Nephron (organoid): ENCODE results near the gene FNDC4.
"Not testable (repeated sequence)": the region's sequence is repeated elsewhere in the genome, so short reads cannot be mapped to it uniquely, and the experiment has no call there.

Experiments used
- H3K27ac Mint-ChIP-seq, 3 experiments: 2 replicates each; pipeline ENCODE4 v1.8.0; 2020; ENCODE audit warnings: mixed read lengths in 3 of 3, mild to moderate bottlenecking in 2 of 3, moderate library complexity in 1 of 3
- H3K27me3 Mint-ChIP-seq: 2 replicates; pipeline ENCODE4 v1.8.0; 2021; ENCODE audit warnings: low read depth, mild to moderate bottlenecking, moderate library complexity, mixed read lengths
- H3K36me3 Mint-ChIP-seq: 2 replicates; pipeline ENCODE4 v1.8.0; 2020; ENCODE audit warnings: low read depth, mixed read lengths
- H3K4me1 Mint-ChIP-seq: 2 replicates; pipeline ENCODE4 v1.8.0; 2020; ENCODE audit warnings: mixed read lengths
- H3K4me3 Mint-ChIP-seq, 3 experiments: 2 replicates each; pipeline ENCODE4 v1.8.0; 2020; ENCODE audit warnings: mild to moderate bottlenecking in 3 of 3, mixed read lengths in 3 of 3, moderate library complexity in 2 of 3
- H3K9me3 Mint-ChIP-seq: 2 replicates; pipeline ENCODE4 v1.8.0; 2020; ENCODE audit warnings: mixed read lengths
- CTCF ChIP-seq, 3 experiments: fragments of 200-600 bp; sonication (generic); IDR thresholded peaks; one replicate each; pipeline ENCODE4 v1.5.0; 2021; ENCODE audit warnings: antibody characterized with exemption in 3 of 3; ENCODE audit not compliant: unreplicated experiment in 3 of 3

Gene FNDC4

GRCh38 chr2:27494944-27495554, at the start of gene FNDC4:
FNDC4 (minus strand) TSS chr2:27495200; CDS start chr2:27494679, 521 bp downstream.
- Mint-ChIP-seq H3K4me3 (peak within 1 kb of the TSS; percentile 89 to 96 (median 92)), H3K4me1 (peaks cover 8% of the 10 kb centered on the region), H3K9me3 (no peaks in the 10 kb centered on the region), H3K36me3 (no peaks in the 10 kb centered on the region), H3K27me3 (peaks cover 42% of the 10 kb centered on the region), H3K27ac (peak within 1 kb of the TSS in 1 of 3 experiments; percentile 16)
- no peak for TF ChIP-seq CTCF (IDR thresholded peaks at IDR 0.05; ENCODE audit: unreplicated experiment in 3 of 3)

- H3K27me3 Mint-ChIP-seq, result no peaks in the 10 kb centered on the region
- TF ChIP-seq CTCF (IDR thresholded peaks at IDR 0.05; ENCODE audit: unreplicated experiment in 3 of 3), result no peak
- H3K9me3 Mint-ChIP-seq, result peaks cover 6% of the 10 kb centered on the region
- H3K27ac Mint-ChIP-seq, result no peak overlapping the region
- H3K36me3 Mint-ChIP-seq, result no peaks in the 10 kb centered on the region
- no peaks in the 10 kb centered on the region for H3K4me1 Mint-ChIP-seq
- H3K4me3 Mint-ChIP-seq, result no peak overlapping the region
Measured at GRCh38 chr2:27544143-27544821, 49.3 kb upstream of the FNDC4 start.

DNA sequence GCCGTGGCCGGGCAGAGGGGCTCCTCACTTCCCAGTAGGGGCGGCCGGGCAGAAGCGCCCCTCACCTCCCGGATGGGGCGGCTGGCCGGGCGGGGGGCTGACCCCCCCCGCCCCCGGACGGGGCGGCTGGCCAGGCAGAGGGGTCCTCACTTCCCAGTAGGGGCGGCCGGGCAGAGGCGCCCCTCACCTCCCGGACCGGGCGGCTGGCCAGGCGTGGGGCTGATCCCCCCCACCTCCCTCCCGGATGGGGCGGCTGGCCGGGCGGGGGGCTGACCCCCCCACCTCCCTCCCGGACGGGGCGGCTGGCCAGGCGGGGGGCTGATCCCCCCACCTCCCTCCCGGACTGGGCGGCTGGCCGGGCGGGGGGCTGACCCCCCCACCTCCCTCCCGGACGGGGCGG, 44.6 kb upstream of the FNDC4 start:
- H3K27me3 Mint-ChIP-seq, H3K9me3 Mint-ChIP-seq, H3K4me1 Mint-ChIP-seq, H3K4me3 Mint-ChIP-seq, H3K36me3 Mint-ChIP-seq, H3K27ac Mint-ChIP-seq: not testable (repeated sequence)

DNA sequence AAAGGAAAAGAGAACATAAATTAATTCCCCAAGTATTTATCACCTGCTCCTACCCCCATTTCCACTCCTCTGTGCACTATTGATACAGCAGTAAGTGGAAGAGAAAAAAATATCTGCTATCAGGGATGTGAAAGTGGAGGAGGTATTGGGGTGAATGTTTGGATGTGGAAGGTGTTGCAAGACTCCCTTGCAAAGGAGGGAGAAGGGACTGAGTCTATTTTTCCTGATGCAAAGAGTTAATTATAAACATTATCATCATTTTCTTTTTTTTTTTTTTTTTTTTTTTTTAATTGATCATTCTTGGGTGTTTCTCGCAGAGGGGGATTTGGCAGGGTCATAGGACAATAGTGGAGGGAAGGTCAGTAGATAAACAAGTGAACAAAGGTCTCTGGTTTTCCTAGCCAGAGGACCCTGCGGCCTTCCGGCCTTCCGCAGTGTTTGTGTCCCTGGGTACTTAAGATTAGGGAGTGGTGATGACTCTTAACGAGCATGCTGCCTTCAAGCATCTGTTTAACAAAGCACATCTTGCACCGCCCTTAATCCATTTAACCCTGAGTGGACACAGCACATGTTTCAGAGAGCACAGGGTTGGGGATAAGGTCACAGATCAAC, 43.9 kb upstream of the FNDC4 start:
- H3K27me3 Mint-ChIP-seq, H3K4me1 Mint-ChIP-seq, H3K4me3 Mint-ChIP-seq, H3K36me3 Mint-ChIP-seq, H3K27ac Mint-ChIP-seq, H3K9me3 Mint-ChIP-seq: not testable (repeated sequence)

DNA sequence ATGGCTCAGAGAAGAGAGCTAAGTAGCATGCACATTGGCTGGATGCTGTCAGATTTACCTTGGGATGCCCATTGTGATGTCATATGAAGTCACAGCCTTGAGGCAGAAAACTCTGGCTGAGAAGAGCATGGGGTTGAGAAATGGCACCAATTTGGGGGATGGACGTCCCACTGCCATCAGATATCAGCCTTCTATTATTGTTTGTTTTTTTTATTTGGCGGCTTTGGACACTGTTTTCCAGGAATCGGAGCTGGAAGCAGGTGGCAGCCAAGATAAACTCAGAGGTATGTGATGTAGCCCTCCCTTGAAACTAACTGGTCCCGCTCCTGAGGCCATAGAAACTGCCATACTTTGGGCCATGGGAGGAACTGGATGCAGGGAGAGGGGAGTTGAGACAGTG, 42.3 kb upstream of the FNDC4 start:
- peaks cover 4% of the 10 kb centered on the region for H3K27me3 Mint-ChIP-seq
- no peaks in the 10 kb centered on the region for H3K36me3 Mint-ChIP-seq
- no peak overlapping the region for H3K27ac Mint-ChIP-seq
- H3K4me3 Mint-ChIP-seq, result no peak overlapping the region
- peaks cover 8% of the 10 kb centered on the region for H3K9me3 Mint-ChIP-seq
- H3K4me1 Mint-ChIP-seq, result no peaks in the 10 kb centered on the region
- no peak for TF ChIP-seq CTCF (IDR thresholded peaks at IDR 0.05; ENCODE audit: unreplicated experiment in 3 of 3)

DNA sequence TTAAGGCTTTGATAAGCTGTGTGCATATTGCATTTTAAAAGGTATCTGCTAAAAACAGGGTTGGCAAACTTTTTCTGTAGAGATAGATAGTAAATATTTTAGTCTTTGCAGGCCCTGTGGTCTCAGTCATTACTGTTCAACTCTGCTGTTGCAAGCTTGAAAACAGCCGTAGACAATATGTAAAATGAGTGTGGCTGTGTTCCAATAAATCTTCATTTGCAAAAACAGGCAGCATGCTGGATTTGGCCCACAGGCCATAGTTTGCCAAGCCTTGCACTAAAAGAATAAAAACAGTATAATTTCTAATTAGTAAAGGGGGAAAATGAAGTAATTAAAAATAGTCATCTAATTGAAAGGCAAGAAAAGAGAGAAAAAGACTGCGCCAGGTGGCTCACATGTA, 37.0 kb upstream of the FNDC4 start:
- Mint-ChIP-seq H3K4me3 (no peak overlapping the region), H3K36me3 (no peaks in the 10 kb centered on the region), H3K9me3 (peaks cover 2% of the 10 kb centered on the region), H3K4me1 (no peaks in the 10 kb centered on the region), H3K27me3 (peaks cover 13% of the 10 kb centered on the region), H3K27ac (no peak overlapping the region)
- no peak for TF ChIP-seq CTCF (IDR thresholded peaks at IDR 0.05; ENCODE audit: unreplicated experiment in 3 of 3)

GRCh38 chr2:27527182-27527581, 32.2 kb upstream of the FNDC4 start:
- peaks cover 27% of the 10 kb centered on the region for H3K27me3 Mint-ChIP-seq
- no peaks in the 10 kb centered on the region for H3K4me1 Mint-ChIP-seq
- no peak for TF ChIP-seq CTCF (IDR thresholded peaks at IDR 0.05; ENCODE audit: unreplicated experiment in 3 of 3)
- no peak overlapping the region for H3K4me3 Mint-ChIP-seq
- H3K27ac Mint-ChIP-seq, result no peak overlapping the region
- H3K9me3 Mint-ChIP-seq, result peaks cover 2% of the 10 kb centered on the region
- H3K36me3 Mint-ChIP-seq, result no peaks in the 10 kb centered on the region
